Mesendoderm (in vitro differentiated cells): ENCODE data around the gene CCNY.
"Not testable (repeated sequence)": the region's sequence is repeated elsewhere in the genome, so short reads cannot be mapped to it uniquely, and the experiment has no call there.

Source experiments
- DNase-seq: peaks from one replicate; pipeline ENCODE4 v3.0.0; 2013
- H2AK5ac ChIP-seq: 2 replicates; pipeline ENCODE4 v1.6.1; 2013; ENCODE audit warnings: low read length, inconsistent platforms
- H2BK120ac ChIP-seq: 2 replicates; pipeline ENCODE4 v1.6.1; 2013; ENCODE audit warnings: low read depth, mild to moderate bottlenecking, low read length, moderate library complexity, mixed read lengths
- H2BK15ac ChIP-seq: replicated peaks from 2 replicates; pipeline ENCODE4 v1.6.1; 2013; ENCODE audit warnings: low read depth, mild to moderate bottlenecking, moderate library complexity
- H2BK5ac ChIP-seq: 2 replicates; pipeline ENCODE4 v1.6.1; 2013; ENCODE audit warnings: low read length, inconsistent platforms
- H3K18ac ChIP-seq: 2 replicates; pipeline ENCODE4 v1.6.1; 2013; ENCODE audit warnings: mild to moderate bottlenecking, low read length, mixed read lengths
- H3K23ac ChIP-seq: one replicate; pipeline ENCODE4 v1.6.1; 2013; ENCODE audit warnings: low read length
- H3K27ac ChIP-seq: 2 replicates; pipeline ENCODE4 v1.5.1; 2013; ENCODE audit warnings: low read depth, mild to moderate bottlenecking, inconsistent platforms, low read length, moderate library complexity
- H3K27me3 ChIP-seq: 2 replicates; pipeline ENCODE4 v1.6.1; 2013; ENCODE audit warnings: low read length, control low read depth, mild to moderate bottlenecking, inconsistent platforms; ENCODE audit not compliant: insufficient read depth, poor library complexity
- H3K36me3 ChIP-seq: 2 replicates; pipeline ENCODE4 v1.6.1; 2013; ENCODE audit warnings: low read length, inconsistent platforms; ENCODE audit not compliant: control insufficient read depth, insufficient read depth
- H3K4ac ChIP-seq: one replicate; pipeline ENCODE4 v1.6.1; 2013; ENCODE audit warnings: low read depth, mild to moderate bottlenecking, low read length, moderate library complexity
- H3K4me1 ChIP-seq: 2 replicates; pipeline ENCODE4 v1.6.1; 2013; ENCODE audit warnings: low read depth, low read length, inconsistent platforms; ENCODE audit not compliant: control insufficient read depth
- H3K4me2 ChIP-seq: 2 replicates; pipeline ENCODE4 v1.6.1; 2013; ENCODE audit warnings: low read length
- H3K4me3 ChIP-seq: 2 replicates; pipeline ENCODE4 v1.5.1; 2013; ENCODE audit warnings: mild to moderate bottlenecking, low read length
- H3K56ac ChIP-seq: one replicate; pipeline ENCODE4 v1.6.1; 2013; ENCODE audit warnings: low read length
- H3K79me1 ChIP-seq: 2 replicates; pipeline ENCODE4 v1.6.1; 2013; ENCODE audit warnings: low read length, inconsistent platforms
- H3K79me2 ChIP-seq: 2 replicates; pipeline ENCODE4 v1.6.1; 2013; ENCODE audit warnings: mild to moderate bottlenecking, low read length; ENCODE audit not compliant: control insufficient read depth, insufficient read depth
- H3K9ac ChIP-seq: 2 replicates; pipeline ENCODE4 v1.6.1; 2013; ENCODE audit warnings: low read length, inconsistent platforms
- H4K5ac ChIP-seq: one replicate; pipeline ENCODE4 v1.6.1; 2013; ENCODE audit warnings: low read length
- H4K8ac ChIP-seq: one replicate; pipeline ENCODE4 v1.6.1; 2013; ENCODE audit warnings: low read depth, mild to moderate bottlenecking, control low read depth, low read length, moderate library complexity
- WGBS: extraction: QIAGEN DNeasy Blood & Tissue Kit; methylation state at CpG from one replicate; pipeline ENCODE4 v1.1.7; 2013; ENCODE audit warnings: low lambda C conversion rate, missing lambda C conversion rate; ENCODE audit not compliant: insufficient coverage; ENCODE audit errors: extremely low coverage; 5-methylcytosine and 5-hydroxymethylcytosine counted together

CCNY gene

GRCh38 chr10:35518187-35518586, 181.9 kb downstream of the CCNY start:
- no CpG with 5 or more reads among the region's 1 CpG for WGBS
- peak overlapping the region; percentile 57 for H3K56ac ChIP-seq
- H2BK120ac ChIP-seq, H3K27me3 ChIP-seq, H4K8ac ChIP-seq, H2BK15ac ChIP-seq, H3K18ac ChIP-seq, H3K36me3 ChIP-seq, H2AK5ac ChIP-seq, H3K4me2 ChIP-seq, H3K4me3 ChIP-seq, H3K23ac ChIP-seq, H4K5ac ChIP-seq, H3K9ac ChIP-seq, H3K79me2 ChIP-seq, H3K4me1 ChIP-seq: not testable (repeated sequence)
- peak; percentile 55 for DNase-seq
- H3K27ac ChIP-seq = peak overlapping the region; percentile 56
- peak overlapping the region; percentile 75 for H3K4ac ChIP-seq
- peak overlapping the region; percentile 75 for H2BK5ac ChIP-seq
- H3K79me1 ChIP-seq = peaks cover 11% of the 10 kb centered on the region

GRCh38 chr10:35520996-35521395, 184.7 kb downstream of the CCNY start:
- Histone ChIP-seq H3K4ac (no peak overlapping the region), H3K18ac (no peak overlapping the region), H2AK5ac (no peak overlapping the region), H3K4me3 (no peak overlapping the region), H3K9ac (no peak overlapping the region), H3K79me2 (peaks cover 2% of the 10 kb centered on the region), H4K5ac (no peak overlapping the region), H2BK120ac (no peak overlapping the region), H3K27me3 (no peaks in the 10 kb centered on the region), H3K56ac (no peak overlapping the region), H3K27ac (no peak overlapping the region), H3K36me3 (no peaks in the 10 kb centered on the region), H2BK5ac (no peak overlapping the region), H3K4me2 (no peak overlapping the region), H4K8ac (no peak overlapping the region), H3K23ac (no peak overlapping the region), H3K79me1 (peaks cover 9% of the 10 kb centered on the region), H3K4me1 (no peaks in the 10 kb centered on the region), H2BK15ac (no peak overlapping the region)
- WGBS = no CpG with 5 or more reads among the region's 3 CpGs
- DNase-seq = no peak

GRCh38 chr10:35523670-35524225, 187.4 kb downstream of the CCNY start:
- no peak overlapping the region for H4K8ac ChIP-seq
- H3K79me1 ChIP-seq = peaks cover 5% of the 10 kb centered on the region
- no peak overlapping the region for H3K23ac ChIP-seq
- H3K4me3 ChIP-seq = no peak overlapping the region
- WGBS = no CpG with 5 or more reads among the region's 3 CpGs
- DNase-seq = no peak
- no peak overlapping the region for H3K18ac ChIP-seq
- H2BK15ac ChIP-seq = no peak overlapping the region
- no peak overlapping the region for H2AK5ac ChIP-seq
- no peak overlapping the region for H2BK5ac ChIP-seq
- H3K4me1 ChIP-seq = no peaks in the 10 kb centered on the region
- H3K9ac ChIP-seq = no peak overlapping the region
- H2BK120ac ChIP-seq = no peak overlapping the region
- peaks cover 2% of the 10 kb centered on the region for H3K79me2 ChIP-seq
- H4K5ac ChIP-seq = no peak overlapping the region
- no peak overlapping the region for H3K4me2 ChIP-seq
- no peaks in the 10 kb centered on the region for H3K36me3 ChIP-seq
- H3K4ac ChIP-seq = no peak overlapping the region
- no peak overlapping the region for H3K27ac ChIP-seq
- H3K56ac ChIP-seq = no peak overlapping the region
- no peaks in the 10 kb centered on the region for H3K27me3 ChIP-seq

DNA sequence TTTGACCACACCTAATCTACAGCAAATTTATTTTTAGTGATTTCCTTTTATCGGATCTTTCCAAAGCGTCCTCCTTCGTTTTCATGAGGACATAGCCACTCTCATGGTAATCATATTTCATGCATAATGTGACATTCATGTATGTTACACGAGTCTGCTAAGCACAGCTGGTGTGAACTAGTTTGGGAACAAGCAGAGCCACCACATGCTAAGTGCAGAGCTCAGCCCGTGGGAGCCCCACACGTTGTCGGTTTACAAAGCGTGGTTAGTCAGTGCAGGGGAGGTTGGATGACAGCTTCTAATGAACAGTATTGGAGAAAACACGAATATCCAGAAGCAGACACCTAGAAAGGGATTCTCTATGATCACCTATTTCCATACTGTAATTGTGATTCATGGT, 190.4 kb downstream of the CCNY start:
- Histone ChIP-seq H3K4me1 (no peaks in the 10 kb centered on the region), H3K4me3 (no peak overlapping the region), H2BK5ac (no peak overlapping the region), H3K9ac (no peak overlapping the region), H3K18ac (no peak overlapping the region), H3K27ac (no peak overlapping the region), H3K79me1 (no peaks in the 10 kb centered on the region), H3K4ac (no peak overlapping the region), H3K23ac (no peak overlapping the region), H3K4me2 (no peak overlapping the region), H2BK120ac (no peak overlapping the region), H3K79me2 (no peaks in the 10 kb centered on the region), H4K5ac (no peak overlapping the region), H3K36me3 (no peaks in the 10 kb centered on the region), H3K27me3 (no peaks in the 10 kb centered on the region), H4K8ac (no peak overlapping the region), H2BK15ac (no peak overlapping the region), H2AK5ac (no peak overlapping the region), H3K56ac (no peak overlapping the region)
- DNase-seq = no peak
- WGBS = no CpG with 5 or more reads among the region's 9 CpGs

GRCh38 chr10:35532141-35532540, 195.8 kb downstream of the CCNY start:
- no CpG with 5 or more reads among the region's 5 CpGs for WGBS
- Histone ChIP-seq H3K27me3 (no peaks in the 10 kb centered on the region), H3K36me3 (peaks cover 8% of the 10 kb centered on the region), H3K4me1 (no peaks in the 10 kb centered on the region), H3K27ac (no peak overlapping the region), H3K4me2 (no peak overlapping the region), H3K9ac (no peak overlapping the region), H3K18ac (no peak overlapping the region), H2BK15ac (no peak overlapping the region), H3K56ac (no peak overlapping the region), H3K4me3 (no peak overlapping the region), H4K5ac (no peak overlapping the region), H3K79me1 (no peaks in the 10 kb centered on the region), H3K4ac (no peak overlapping the region), H2BK120ac (no peak overlapping the region), H3K23ac (no peak overlapping the region), H2AK5ac (no peak overlapping the region), H3K79me2 (no peaks in the 10 kb centered on the region), H4K8ac (no peak overlapping the region), H2BK5ac (no peak overlapping the region)
- DNase-seq = no peak

- H3K23ac ChIP-seq = no peak overlapping the region
- H2BK5ac ChIP-seq = no peak overlapping the region
- DNase-seq = no peak
- H3K27me3 ChIP-seq = no peaks in the 10 kb centered on the region
- no peak overlapping the region for H3K56ac ChIP-seq
- no peak overlapping the region for H4K8ac ChIP-seq
- no peak overlapping the region for H4K5ac ChIP-seq
- H3K79me2 ChIP-seq = no peaks in the 10 kb centered on the region
- no peak overlapping the region for H2BK15ac ChIP-seq
- H3K18ac ChIP-seq = no peak overlapping the region
- no peak overlapping the region for H2AK5ac ChIP-seq
- H3K27ac ChIP-seq = no peak overlapping the region
- no CpG with 5 or more reads among the region's 4 CpGs for WGBS
- H3K36me3 ChIP-seq = peaks cover 8% of the 10 kb centered on the region
- H3K79me1 ChIP-seq = no peaks in the 10 kb centered on the region
- no peak overlapping the region for H3K4ac ChIP-seq
- no peak overlapping the region for H3K9ac ChIP-seq
- no peaks in the 10 kb centered on the region for H3K4me1 ChIP-seq
- H3K4me2 ChIP-seq = no peak overlapping the region
- H2BK120ac ChIP-seq = no peak overlapping the region
- no peak overlapping the region for H3K4me3 ChIP-seq
These were observed 197.3 kb downstream of the CCNY start for GRCh38 chr10:35533565-35533964.
